ENCODE results near the gene PILRB. TPM values are rescaled to one million over a fixed set of nuclear protein-coding genes. Genes with fewer than 3 reads are reported as not detected.

Gene PILRB
- 24.0 to 30.9 TPM (median 29.5 TPM) in 5 replicates for total RNA-seq (2022; extraction: Qiagen RNA extraction; ENCODE audit: low read depth)

GRCh38 chr7:100358027-100358856, at the start of gene PILRB:
PILRB (plus strand) TSS chr7:100358117; CDS start chr7:100358303, 186 bp downstream.

GRCh38 chr7:100373261-100373831, 15.4 kb downstream of the PILRB start, which contains the start of gene PILRA:
PILRA (plus strand) TSS chr7:100373487; CDS start chr7:100373657, 170 bp downstream.

Other genes starting within 250 kb of the PILRB start
- gene TAF6, start 238.8 kb upstream of the PILRB start, total RNA-seq (2022; extraction: Qiagen RNA extraction; ENCODE audit: low read depth), result 57.2 to 64.6 TPM (median 62.0 TPM) in 5 replicates
- 7.9 to 11.7 TPM (median 9.9 TPM) in 5 replicates for gene CNPY4, start 238.5 kb upstream of the PILRB start, total RNA-seq (2022; extraction: Qiagen RNA extraction; ENCODE audit: low read depth)
- 2.0 to 3.1 TPM (median 2.6 TPM) in 5 replicates for gene MBLAC1, start 231.2 kb upstream of the PILRB start, total RNA-seq (2022; extraction: Qiagen RNA extraction; ENCODE audit: low read depth)
- 167 to 200 TPM (median 171 TPM) in 5 replicates for gene LAMTOR4, start 209.2 kb upstream of the PILRB start, total RNA-seq (2022; extraction: Qiagen RNA extraction; ENCODE audit: low read depth)
- gene TRAPPC14, start 199.4 kb upstream of the PILRB start, total RNA-seq (2022; extraction: Qiagen RNA extraction; ENCODE audit: low read depth), result 9.5 to 13.5 TPM (median 13.1 TPM) in 5 replicates
- gene GAL3ST4, start 189.5 kb upstream of the PILRB start, total RNA-seq (2022; extraction: Qiagen RNA extraction; ENCODE audit: low read depth), result 0.07 to 0.26 TPM (median 0.10 TPM) in 3 of 5 replicates, not detected in the others
- gene GPC2, start 180.7 kb upstream of the PILRB start, total RNA-seq (2022; extraction: Qiagen RNA extraction; ENCODE audit: low read depth), result 0.32 to 1.5 TPM (median 0.84 TPM) in 5 replicates
- 0.21 to 0.72 TPM (median 0.21 TPM) in 3 of 5 replicates, not detected in the others for gene STAG3, start 180.2 kb upstream of the PILRB start, total RNA-seq (2022; extraction: Qiagen RNA extraction; ENCODE audit: low read depth)
- 0.08 TPM in 1 of 5 replicates, not detected in the others for gene PVRIG, start 138.2 kb upstream of the PILRB start, total RNA-seq (2022; extraction: Qiagen RNA extraction; ENCODE audit: low read depth)
- gene SPDYE3, start 50.4 kb upstream of the PILRB start, total RNA-seq (2022; extraction: Qiagen RNA extraction; ENCODE audit: low read depth), result not detected in 5 replicates
- gene PILRA, start 15.4 kb downstream of the PILRB start, total RNA-seq (2022; extraction: Qiagen RNA extraction; ENCODE audit: low read depth), result 3.5 to 6.3 TPM (median 5.6 TPM) in 5 replicates
- gene ZCWPW1, start 70.6 kb downstream of the PILRB start, total RNA-seq (2022; extraction: Qiagen RNA extraction; ENCODE audit: low read depth), result 1.1 to 1.6 TPM (median 1.2 TPM) in 5 replicates
- gene MEPCE, start 71.7 kb downstream of the PILRB start, total RNA-seq (2022; extraction: Qiagen RNA extraction; ENCODE audit: low read depth), result 32.4 to 45.9 TPM (median 39.6 TPM) in 5 replicates
- gene PPP1R35, start 78.4 kb downstream of the PILRB start, total RNA-seq (2022; extraction: Qiagen RNA extraction; ENCODE audit: low read depth), result 38.1 to 56.4 TPM (median 50.9 TPM) in 5 replicates
- 0.65 to 1.3 TPM (median 0.70 TPM) in 5 replicates for gene SPACDR, start 106.1 kb downstream of the PILRB start, total RNA-seq (2022; extraction: Qiagen RNA extraction; ENCODE audit: low read depth)
- 37.3 to 47.4 TPM (median 46.6 TPM) in 5 replicates for gene TSC22D4, start 121.1 kb downstream of the PILRB start, total RNA-seq (2022; extraction: Qiagen RNA extraction; ENCODE audit: low read depth)
- gene NYAP1, start 125.8 kb downstream of the PILRB start, total RNA-seq (2022; extraction: Qiagen RNA extraction; ENCODE audit: low read depth), result 2.8 to 3.5 TPM (median 3.3 TPM) in 5 replicates
- gene AGFG2, start 181.1 kb downstream of the PILRB start, total RNA-seq (2022; extraction: Qiagen RNA extraction; ENCODE audit: low read depth), result 16.6 to 27.4 TPM (median 25.2 TPM) in 5 replicates
- gene SAP25, start 215.8 kb downstream of the PILRB start, total RNA-seq (2022; extraction: Qiagen RNA extraction; ENCODE audit: low read depth), result 0.24 to 0.64 TPM (median 0.50 TPM) in 5 replicates
- gene LRCH4, start 228.0 kb downstream of the PILRB start, total RNA-seq (2022; extraction: Qiagen RNA extraction; ENCODE audit: low read depth), result 12.2 to 17.6 TPM (median 15.0 TPM) in 5 replicates
- gene FBXO24, start 228.2 kb downstream of the PILRB start, total RNA-seq (2022; extraction: Qiagen RNA extraction; ENCODE audit: low read depth), result 0.15 to 0.51 TPM (median 0.34 TPM) in 5 replicates
- 8.2 to 11.8 TPM (median 9.0 TPM) in 5 replicates for gene PCOLCE, start 244.2 kb downstream of the PILRB start, total RNA-seq (2022; extraction: Qiagen RNA extraction; ENCODE audit: low read depth)

Data from A549 treated with GW870086 at 1 μM for 4 hours (cell line).